GM23338 (cell line): ENCODE data around the gene REEP5.

Experiments used
- CREB1 ChIP-seq: fragments of 250-450 bp; sonication (Bioruptor Pico); IDR thresholded peaks from 2 replicates; pipeline ENCODE4 v1.5.0; 2020; ENCODE audit warnings: low read depth, mild to moderate bottlenecking, moderate library complexity
- CTCF ChIP-seq, 2 experiments: fragments of 200-600 bp in 1 of 2; sonication (generic) in 1 of 2; conservative IDR thresholded peaks; 2 replicates each; pipeline versions ENCODE4 v1.5.1 to v1.6.1; 2016 to 2017; ENCODE audit warnings: antibody characterized with exemption in 2 of 2, low read depth in 2 of 2, mild to moderate bottlenecking in 2 of 2, moderate library complexity in 1 of 2
- JUNB ChIP-seq: IDR thresholded peaks from one replicate; pipeline ENCODE4 v1.6.1; 2016; ENCODE audit warnings: antibody characterized with exemption; ENCODE audit not compliant: unreplicated experiment

- TF ChIP-seq CTCF (conservative IDR thresholded peaks at IDR 0.05; ENCODE audit: low read depth in 2 of 2): no peak
- TF ChIP-seq JUNB: no peak
- TF ChIP-seq CREB1 (CRISPR knock-in tag): no peak
These were observed 11.1 kb upstream of the REEP5 start for GRCh38 chr5:112933105-112933504.
